Large intestine (tissue), 3 donors: ENCODE measurements around the gene TRMT10A. TPM values are rescaled to one million over a fixed set of nuclear protein-coding genes. Genes with fewer than 3 reads are reported as not detected.

Source experiments
- DNase-seq, 2 donors: peaks; one replicate each; pipeline versions ENCODE4 v3.0.0 to v3.0.0-alpha.2; 2013
- H3K27ac ChIP-seq: one replicate; pipeline ENCODE4 v1.5.1; 2013; ENCODE audit warnings: low read length
- H3K27me3 ChIP-seq: 2 replicates; pipeline ENCODE4 v1.6.1; 2013; ENCODE audit warnings: low read length; ENCODE audit not compliant: control insufficient read depth, insufficient read depth
- H3K36me3 ChIP-seq: 2 replicates; pipeline ENCODE4 v1.6.1; 2013; ENCODE audit warnings: low read length; ENCODE audit not compliant: control insufficient read depth, insufficient read depth
- H3K4me1 ChIP-seq: one replicate; pipeline ENCODE4 v1.6.1; 2013; ENCODE audit warnings: low read length; ENCODE audit not compliant: control insufficient read depth, insufficient read depth
- H3K4me3 ChIP-seq: one replicate; pipeline ENCODE4 v1.5.1; 2013; ENCODE audit warnings: low read length
- H3K9me3 ChIP-seq: one replicate; pipeline ENCODE4 v1.6.1; 2013; ENCODE audit warnings: mild to moderate bottlenecking, low read depth, low read length, moderate library complexity; ENCODE audit not compliant: control insufficient read depth
- WGBS: methylation state at CpG from one replicate; pipeline ENCODE4 v1.1.5; 2013; ENCODE audit warnings: low lambda C conversion rate; ENCODE audit not compliant: insufficient coverage; 5-methylcytosine and 5-hydroxymethylcytosine counted together
- polyA plus RNA-seq: library from polyadenylated mRNA; unstranded; fragments of 120-200 nt; gene quantifications from one replicate; pipeline ENCODE4 v1.2.1, GENCODE V29; 2013

The TRMT10A gene
- polyA plus RNA-seq, 1 donor: 9.4 TPM

DNA sequence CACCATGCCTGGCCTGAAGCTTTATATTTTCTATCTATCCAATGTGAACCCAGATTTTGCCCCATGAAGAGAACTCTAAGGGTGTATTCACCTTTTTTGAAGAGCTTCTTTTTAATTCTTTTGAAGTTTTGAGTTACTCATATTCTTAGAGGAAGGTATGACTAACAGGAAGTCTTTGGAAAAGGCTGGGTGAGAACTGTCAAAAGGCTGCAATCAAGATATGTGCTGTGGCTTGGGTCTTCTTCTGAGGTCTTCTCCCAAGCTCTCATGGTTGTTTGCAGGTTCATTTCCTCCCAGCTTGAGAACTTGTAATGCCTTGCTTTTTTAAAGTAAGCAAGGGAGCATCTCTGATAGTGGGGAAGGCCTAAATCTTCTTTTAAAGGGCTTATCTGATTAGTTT is 56.1 kb downstream of the TRMT10A start:
- H3K36me3 ChIP-seq: no peaks in the 10 kb centered on the region
- DNase-seq: no peak
- no peaks in the 10 kb centered on the region for H3K4me1 ChIP-seq
- H3K4me3 ChIP-seq: no peak overlapping the region
- H3K27ac ChIP-seq: no peak overlapping the region
- no peaks in the 10 kb centered on the region for H3K27me3 ChIP-seq
- H3K9me3 ChIP-seq: peaks cover 5% of the 10 kb centered on the region

DNA sequence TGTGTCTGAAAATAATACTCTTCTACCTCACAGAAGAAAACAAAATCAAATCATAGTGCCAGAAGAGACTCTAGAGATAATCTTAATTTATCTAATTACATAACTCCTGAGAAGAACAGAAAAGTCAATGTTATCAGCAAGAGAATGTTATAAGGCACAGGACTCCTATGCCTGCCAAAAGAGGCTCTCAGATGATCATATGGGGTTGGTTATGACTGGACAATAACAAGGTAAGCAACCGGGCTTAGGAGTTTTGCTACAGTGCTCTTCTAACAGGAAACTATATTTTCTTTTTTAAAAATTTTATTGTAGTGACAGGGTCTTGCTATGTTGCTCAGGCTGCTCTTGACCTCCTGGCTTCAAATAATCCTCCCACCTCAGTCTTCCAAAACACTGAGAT is 56.5 kb downstream of the TRMT10A start:
- no peak for DNase-seq
- Histone ChIP-seq H3K9me3 (peaks cover 5% of the 10 kb centered on the region), H3K27ac (no peak overlapping the region), H3K36me3 (no peaks in the 10 kb centered on the region), H3K27me3 (no peaks in the 10 kb centered on the region), H3K4me1 (no peaks in the 10 kb centered on the region), H3K4me3 (no peak overlapping the region)
- whole genome bisulfite sequencing: no CpG with 5 or more reads among the region's 1 CpG

DNA sequence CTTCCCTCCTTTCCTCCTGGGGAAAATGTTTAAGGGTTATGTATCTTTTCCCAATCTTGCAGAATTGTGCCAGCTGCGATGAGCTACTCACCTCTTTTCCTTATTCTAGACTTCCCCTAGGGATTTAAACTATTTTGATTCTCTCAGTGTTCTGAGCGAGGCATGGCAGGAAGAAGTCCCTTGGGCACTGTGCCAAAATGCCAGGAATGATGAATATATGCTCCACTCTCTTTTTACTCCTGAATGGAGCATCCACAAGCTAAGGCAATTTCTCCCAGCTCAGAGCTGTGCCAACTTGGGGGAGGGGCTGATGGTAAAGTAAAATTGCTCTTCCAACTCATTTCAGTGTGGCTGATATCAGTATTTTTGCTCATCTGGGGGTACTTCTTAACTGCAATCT is 57.1 kb downstream of the TRMT10A start:
- H3K27me3 ChIP-seq: no peaks in the 10 kb centered on the region
- H3K36me3 ChIP-seq: no peaks in the 10 kb centered on the region
- H3K4me1 ChIP-seq: no peaks in the 10 kb centered on the region
- peaks cover 5% of the 10 kb centered on the region for H3K9me3 ChIP-seq
- H3K27ac ChIP-seq: no peak overlapping the region
- DNase-seq: no peak
- no peak overlapping the region for H3K4me3 ChIP-seq
- WGBS: 80% methylated on average over 1 of the region's 2 CpGs

DNA sequence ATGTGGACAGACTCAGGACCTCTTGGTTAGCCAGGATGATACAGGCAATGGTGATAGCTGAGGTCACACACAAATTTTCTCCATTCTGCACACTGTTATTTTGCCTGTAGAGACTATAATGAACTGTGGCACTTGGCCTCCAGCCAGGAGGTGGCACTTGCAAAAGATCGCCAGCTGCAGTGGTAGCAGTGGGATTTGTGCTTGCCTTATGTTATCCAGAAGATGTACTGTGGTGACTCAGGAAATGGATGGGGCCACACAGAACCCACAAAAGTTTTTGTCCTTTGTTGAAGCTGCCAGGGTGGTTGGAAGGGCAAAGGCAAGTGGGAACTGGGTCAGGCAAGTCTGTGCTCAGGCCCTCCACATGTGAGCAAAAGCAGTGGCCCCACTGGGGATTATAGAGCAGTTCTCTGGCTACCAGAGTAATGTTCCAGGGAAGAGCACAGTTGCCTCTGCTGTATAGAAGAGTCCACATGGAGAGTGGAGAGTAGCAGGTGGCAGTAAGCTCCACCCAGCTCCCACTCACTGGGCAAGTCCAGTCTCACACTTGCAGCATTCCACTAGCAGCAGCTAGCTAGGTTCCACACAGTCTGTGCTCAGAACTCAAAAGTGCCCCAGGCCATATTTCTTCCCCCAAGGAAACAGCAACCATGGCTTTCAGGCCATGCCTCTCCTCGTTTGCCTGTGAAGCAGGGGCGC is 58.9 kb downstream of the TRMT10A start:
- Histone ChIP-seq H3K4me1 (no peaks in the 10 kb centered on the region), H3K4me3 (no peak overlapping the region), H3K27me3 (no peaks in the 10 kb centered on the region), H3K36me3 (no peaks in the 10 kb centered on the region), H3K27ac (no peak overlapping the region), H3K9me3 (peaks cover 5% of the 10 kb centered on the region)
- no CpG with 5 or more reads among the region's 3 CpGs for WGBS
- DNase-seq: no peak

Other genes starting within 250 kb of the TRMT10A start
- gene ADH1B, start 242.6 kb downstream of the TRMT10A start, polyA plus RNA-seq: 9.6 TPM
- 40.5 TPM for gene ADH1C, start 211.3 kb downstream of the TRMT10A start, polyA plus RNA-seq
- not detected for gene ADH7, start 128.7 kb downstream of the TRMT10A start, polyA plus RNA-seq
- gene C4orf17, start 53.0 kb downstream of the TRMT10A start, polyA plus RNA-seq: 0.03 TPM
- 459 TPM for gene MTTP, start 10.8 kb upstream of the TRMT10A start, polyA plus RNA-seq
- gene C4orf54, start 93.8 kb upstream of the TRMT10A start, polyA plus RNA-seq: 0.18 TPM